ENCODE measurements around the gene SFI1.

- no peak for TF ChIP-seq POLR2A (IDR thresholded peaks at IDR 0.05; ENCODE audit: low read length)
- TF ChIP-seq GATA1 (IDR thresholded peaks at IDR 0.05; ENCODE audit: low read depth, low read length): no peak
Observed at GRCh38 chr22:31628362-31628761, 132.0 kb downstream of the SFI1 start.
